ENCODE results near the gene JKAMP.

The JKAMP gene

GRCh38 chr14:59482541-59483331 is 1.6 kb upstream of the JKAMP start:
- H3K4me1 Mint-ChIP-seq, result peaks cover 64% of the 10 kb centered on the region
- TF ChIP-seq CTCF (IDR thresholded peaks at IDR 0.05), result no peak
- peak overlapping the region; percentile 96 for H3K4me3 Mint-ChIP-seq
- no peaks in the 10 kb centered on the region for H3K27me3 Mint-ChIP-seq (ENCODE audit: low read depth, poor library complexity)
- peaks cover 13% of the 10 kb centered on the region for H3K36me3 Mint-ChIP-seq (ENCODE audit: low read depth)
- DNase-seq, result no peak
- no peak overlapping the region for H3K27ac Mint-ChIP-seq
- no peaks in the 10 kb centered on the region for H3K9me3 Mint-ChIP-seq

DNA sequence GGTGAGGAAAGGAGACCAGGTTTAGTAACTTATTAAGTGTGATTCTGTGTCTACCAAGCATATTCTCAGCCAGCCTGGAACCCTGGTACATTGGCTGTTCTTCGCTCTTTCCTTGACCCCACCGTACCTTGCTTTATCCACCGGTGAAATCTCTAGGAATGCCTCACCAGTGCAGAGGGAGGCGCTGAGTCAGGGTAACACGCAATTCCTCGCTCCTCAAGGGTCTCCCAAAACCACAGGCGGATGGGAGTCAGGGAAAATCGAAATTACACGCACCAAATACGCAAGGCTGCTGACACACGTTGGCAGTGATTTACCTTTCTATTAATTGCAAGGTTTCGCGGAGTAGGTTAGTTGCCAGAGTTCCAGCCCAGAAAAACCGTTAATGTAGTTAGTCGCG is 954 bp upstream of the JKAMP start:
- no peaks in the 10 kb centered on the region for H3K9me3 Mint-ChIP-seq
- DNase-seq, result peak; percentile 10

GRCh38 chr14:59484639-59485175 is 390 bp downstream of the JKAMP start:
- Mint-ChIP-seq H3K4me1 (peaks cover 61% of the 10 kb centered on the region), H3K27ac (peak overlapping the region; percentile 99)

More for the DNA sequence above, 954 bp upstream of the JKAMP start:
- Mint-ChIP-seq H3K36me3 (ENCODE audit: low read depth) (peaks cover 18% of the 10 kb centered on the region), H3K27ac (peak overlapping the region; percentile 96), H3K4me3 (peak overlapping the region; percentile 96), H3K4me1 (peaks cover 65% of the 10 kb centered on the region), H3K27me3 (ENCODE audit: low read depth, poor library complexity) (no peaks in the 10 kb centered on the region)
- no peak for TF ChIP-seq CTCF (IDR thresholded peaks at IDR 0.05)

GRCh38 chr14:59490756-59491155 is 6.4 kb downstream of the JKAMP start:
- Mint-ChIP-seq H3K4me1 (peaks cover 12% of the 10 kb centered on the region), H3K9me3 (no peaks in the 10 kb centered on the region), H3K36me3 (ENCODE audit: low read depth) (peaks cover 76% of the 10 kb centered on the region), H3K27me3 (ENCODE audit: low read depth, poor library complexity) (no peaks in the 10 kb centered on the region), H3K4me3 (no peak overlapping the region), H3K27ac (peak overlapping the region; percentile 45)
- TF ChIP-seq CTCF (IDR thresholded peaks at IDR 0.05), result no peak
- DNase-seq, result no peak

More at GRCh38 chr14:59484639-59485175, 390 bp downstream of the JKAMP start:
- H3K9me3 Mint-ChIP-seq, result no peaks in the 10 kb centered on the region
- H3K4me3 Mint-ChIP-seq, result peak overlapping the region; percentile 96
- DNase-seq, result no peak
- H3K36me3 Mint-ChIP-seq (ENCODE audit: low read depth), result peaks cover 23% of the 10 kb centered on the region
- H3K27me3 Mint-ChIP-seq (ENCODE audit: low read depth, poor library complexity), result no peaks in the 10 kb centered on the region
- TF ChIP-seq CTCF (IDR thresholded peaks at IDR 0.05), result no peak

DNA sequence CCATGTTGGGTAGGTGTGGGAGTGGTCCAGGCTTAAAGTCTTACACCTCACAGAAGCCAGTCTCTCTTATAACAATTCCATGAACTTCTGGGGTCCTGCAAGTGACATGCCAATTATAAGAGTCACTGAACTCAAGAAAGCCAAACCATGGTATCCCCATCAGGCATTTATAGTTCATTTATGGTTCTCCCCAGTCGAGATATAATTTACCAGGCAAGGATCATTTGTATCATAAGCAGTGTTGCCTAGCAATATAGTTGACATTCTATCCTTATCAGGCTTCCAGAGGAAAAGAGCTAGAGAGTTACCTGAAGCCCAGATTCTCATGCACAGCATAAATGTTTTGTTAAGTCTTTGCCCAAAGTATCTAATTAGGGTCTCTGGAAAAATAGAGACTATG is 8.1 kb downstream of the JKAMP start:
- H3K4me1 Mint-ChIP-seq, result peaks cover 4% of the 10 kb centered on the region
- peaks cover 86% of the 10 kb centered on the region for H3K36me3 Mint-ChIP-seq (ENCODE audit: low read depth)
- H3K9me3 Mint-ChIP-seq, result no peaks in the 10 kb centered on the region
- peak overlapping the region; percentile 10 for H3K27ac Mint-ChIP-seq
- DNase-seq, result no peak
- H3K4me3 Mint-ChIP-seq, result no peak overlapping the region
- H3K27me3 Mint-ChIP-seq (ENCODE audit: low read depth, poor library complexity), result no peaks in the 10 kb centered on the region
- TF ChIP-seq CTCF (IDR thresholded peaks at IDR 0.05), result no peak

DNA sequence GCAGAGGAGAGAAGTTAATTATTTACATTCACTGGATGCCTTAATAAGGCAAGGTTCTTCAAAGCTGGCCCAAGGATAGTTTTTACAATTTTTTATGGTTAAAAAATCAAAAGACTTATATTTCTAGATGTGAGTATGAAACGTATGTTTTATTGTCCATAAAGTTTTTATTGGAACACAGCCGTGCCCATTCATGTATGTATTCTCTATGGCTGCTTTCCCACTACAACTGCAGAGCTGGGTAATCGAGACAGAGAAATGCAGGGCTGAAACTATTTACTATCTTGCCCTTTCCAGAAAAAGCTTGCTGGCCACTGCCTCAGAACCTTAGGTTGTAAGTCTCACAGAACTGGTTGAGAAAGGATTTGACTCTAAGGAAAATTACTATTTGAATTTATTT is 16.4 kb downstream of the JKAMP start:
- H3K9me3 Mint-ChIP-seq, result no peaks in the 10 kb centered on the region
- H3K4me1 Mint-ChIP-seq, result no peaks in the 10 kb centered on the region
- no peak overlapping the region for H3K27ac Mint-ChIP-seq

More for the DNA sequence above, 16.4 kb downstream of the JKAMP start:
- DNase-seq, result no peak
- TF ChIP-seq CTCF (IDR thresholded peaks at IDR 0.05), result no peak
- Mint-ChIP-seq H3K36me3 (ENCODE audit: low read depth) (peaks cover 44% of the 10 kb centered on the region), H3K4me3 (no peak overlapping the region), H3K27me3 (ENCODE audit: low read depth, poor library complexity) (no peaks in the 10 kb centered on the region)

All from nephron progenitor cell (in vitro differentiated cells).